ENCODE results near the gene SNX13. TPM values are rescaled to one million over a fixed set of nuclear protein-coding genes. Genes with fewer than 3 reads are reported as not detected.

Gene SNX13
- total RNA-seq, 1 donor, result 59.7 TPM

DNA sequence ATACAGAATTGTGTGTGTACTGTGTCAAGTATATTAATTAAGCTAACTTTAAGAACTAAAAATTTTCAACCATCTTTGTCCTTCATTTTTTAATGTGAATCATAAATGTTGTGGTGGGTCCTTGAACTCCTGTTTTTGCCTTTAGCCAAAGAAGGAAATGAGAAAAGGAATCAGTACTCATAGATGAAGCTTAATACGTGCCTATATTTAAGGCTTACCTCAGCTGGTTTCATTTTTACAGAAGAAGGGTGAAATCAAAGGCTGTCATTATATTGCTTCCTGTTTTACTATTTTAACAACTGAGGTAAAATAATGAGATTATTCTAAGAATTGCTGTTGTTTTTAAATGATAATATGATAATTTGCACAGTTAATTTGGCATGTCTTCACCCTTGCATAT, 6.3 kb upstream of the SNX13 start:
- peak overlapping the region; percentile 3 for H3K4me2 ChIP-seq (ENCODE audit: insufficient read depth, low read length)

DNA sequence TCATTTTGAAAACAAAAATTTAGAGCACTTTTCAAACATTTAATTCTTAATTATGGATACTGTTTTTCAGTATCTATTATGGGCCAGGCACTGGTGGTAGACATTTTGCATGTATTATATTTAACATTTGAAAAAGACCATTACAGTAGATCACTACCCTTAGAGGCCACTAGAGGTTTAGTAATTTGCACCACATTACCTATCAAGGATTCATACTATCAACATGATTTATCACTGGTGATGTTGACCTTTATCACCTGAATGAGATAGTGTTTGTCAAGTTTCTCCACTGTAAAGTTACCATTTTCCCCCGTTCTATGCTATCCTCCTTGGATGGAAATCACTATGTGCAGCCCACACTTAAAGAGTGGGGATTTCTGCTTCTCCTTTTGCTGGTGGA, 4.4 kb upstream of the SNX13 start:
- Histone ChIP-seq H3K27ac (ENCODE audit: low read depth, low read length) (no peak overlapping the region), H3K9me3 (ENCODE audit: low read depth, low read length) (no peaks in the 10 kb centered on the region), H3K4me3 (ENCODE audit: insufficient read depth, low read length) (no peak overlapping the region), H3K4me1 (ENCODE audit: insufficient read depth, low read length) (peaks cover 17% of the 10 kb centered on the region), H2AFZ (ENCODE audit: low read length) (no peak overlapping the region), H4K20me1 (ENCODE audit: insufficient read depth, low read length) (no peaks in the 10 kb centered on the region), H3K36me3 (ENCODE audit: insufficient read depth, low read length) (no peaks in the 10 kb centered on the region), H3K79me2 (ENCODE audit: insufficient read depth, low read length) (peaks cover 13% of the 10 kb centered on the region), H3K4me2 (ENCODE audit: insufficient read depth, low read length) (no peak overlapping the region), H3K27me3 (ENCODE audit: insufficient read depth, low read length) (no peaks in the 10 kb centered on the region)
- no peak for DNase-seq (ENCODE audit: insufficient read length, low spot score, missing footprints)
- TF ChIP-seq, protein P1, sequence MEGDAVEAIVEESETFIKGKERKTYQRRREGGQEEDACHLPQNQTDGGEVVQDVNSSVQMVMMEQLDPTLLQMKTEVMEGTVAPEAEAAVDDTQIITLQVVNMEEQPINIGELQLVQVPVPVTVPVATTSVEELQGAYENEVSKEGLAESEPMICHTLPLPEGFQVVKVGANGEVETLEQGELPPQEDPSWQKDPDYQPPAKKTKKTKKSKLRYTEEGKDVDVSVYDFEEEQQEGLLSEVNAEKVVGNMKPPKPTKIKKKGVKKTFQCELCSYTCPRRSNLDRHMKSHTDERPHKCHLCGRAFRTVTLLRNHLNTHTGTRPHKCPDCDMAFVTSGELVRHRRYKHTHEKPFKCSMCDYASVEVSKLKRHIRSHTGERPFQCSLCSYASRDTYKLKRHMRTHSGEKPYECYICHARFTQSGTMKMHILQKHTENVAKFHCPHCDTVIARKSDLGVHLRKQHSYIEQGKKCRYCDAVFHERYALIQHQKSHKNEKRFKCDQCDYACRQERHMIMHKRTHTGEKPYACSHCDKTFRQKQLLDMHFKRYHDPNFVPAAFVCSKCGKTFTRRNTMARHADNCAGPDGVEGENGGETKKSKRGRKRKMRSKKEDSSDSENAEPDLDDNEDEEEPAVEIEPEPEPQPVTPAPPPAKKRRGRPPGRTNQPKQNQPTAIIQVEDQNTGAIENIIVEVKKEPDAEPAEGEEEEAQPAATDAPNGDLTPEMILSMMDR (IDR thresholded peaks at IDR 0.05; ENCODE audit: extremely low read depth, low read depth, low read length), result peak; percentile 16

More for the DNA sequence above, 6.3 kb upstream of the SNX13 start:
- no peaks in the 10 kb centered on the region for H3K36me3 ChIP-seq (ENCODE audit: insufficient read depth, low read length)
- no peak overlapping the region for H3K27ac ChIP-seq (ENCODE audit: low read depth, low read length)
- no peak for DNase-seq (ENCODE audit: insufficient read length, low spot score, missing footprints)
- H3K27me3 ChIP-seq (ENCODE audit: insufficient read depth, low read length), result no peaks in the 10 kb centered on the region
- H3K79me2 ChIP-seq (ENCODE audit: insufficient read depth, low read length), result no peaks in the 10 kb centered on the region
- TF ChIP-seq, protein P1 (IDR thresholded peaks at IDR 0.05; ENCODE audit: extremely low read depth, low read depth, low read length), result no peak
- no peak overlapping the region for H3K4me3 ChIP-seq (ENCODE audit: insufficient read depth, low read length)
- H2AFZ ChIP-seq (ENCODE audit: low read length), result no peak overlapping the region
- H3K4me1 ChIP-seq (ENCODE audit: insufficient read depth, low read length), result peaks cover 11% of the 10 kb centered on the region
- H3K9me3 ChIP-seq (ENCODE audit: low read depth, low read length), result no peaks in the 10 kb centered on the region
- H4K20me1 ChIP-seq (ENCODE audit: insufficient read depth, low read length), result no peaks in the 10 kb centered on the region

DNA sequence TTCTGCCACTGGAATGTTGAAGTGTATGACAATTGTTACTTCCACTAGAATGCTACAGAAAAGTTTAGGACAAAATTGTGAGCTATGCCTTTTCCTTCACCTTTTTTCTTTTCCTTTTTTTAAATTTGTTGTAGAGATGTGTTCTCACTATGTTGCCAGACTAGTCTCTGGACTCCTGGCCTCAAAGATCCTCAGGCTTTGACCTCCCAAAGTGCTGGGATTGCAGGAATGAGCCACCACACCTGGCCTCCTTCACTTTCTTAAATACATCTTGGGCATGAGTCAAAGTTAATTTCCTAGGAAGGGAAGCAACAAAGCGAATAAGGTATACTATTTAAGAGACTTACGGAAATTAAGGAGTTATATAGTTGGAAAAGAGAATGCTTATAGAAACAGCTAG, 2.7 kb upstream of the SNX13 start:
- Histone ChIP-seq H3K27me3 (ENCODE audit: insufficient read depth, low read length) (no peaks in the 10 kb centered on the region), H3K4me2 (ENCODE audit: insufficient read depth, low read length) (no peak overlapping the region), H3K4me1 (ENCODE audit: insufficient read depth, low read length) (peaks cover 22% of the 10 kb centered on the region), H3K27ac (ENCODE audit: low read depth, low read length) (no peak overlapping the region), H3K4me3 (ENCODE audit: insufficient read depth, low read length) (no peak overlapping the region), H4K20me1 (ENCODE audit: insufficient read depth, low read length) (peaks cover 13% of the 10 kb centered on the region), H3K9me3 (ENCODE audit: low read depth, low read length) (no peaks in the 10 kb centered on the region), H2AFZ (ENCODE audit: low read length) (no peak overlapping the region), H3K36me3 (ENCODE audit: insufficient read depth, low read length) (no peaks in the 10 kb centered on the region), H3K79me2 (ENCODE audit: insufficient read depth, low read length) (peaks cover 30% of the 10 kb centered on the region)
- no peak for DNase-seq (ENCODE audit: insufficient read length, low spot score, missing footprints)
- TF ChIP-seq, protein P1 (IDR thresholded peaks at IDR 0.05; ENCODE audit: extremely low read depth, low read depth, low read length), result no peak

DNA sequence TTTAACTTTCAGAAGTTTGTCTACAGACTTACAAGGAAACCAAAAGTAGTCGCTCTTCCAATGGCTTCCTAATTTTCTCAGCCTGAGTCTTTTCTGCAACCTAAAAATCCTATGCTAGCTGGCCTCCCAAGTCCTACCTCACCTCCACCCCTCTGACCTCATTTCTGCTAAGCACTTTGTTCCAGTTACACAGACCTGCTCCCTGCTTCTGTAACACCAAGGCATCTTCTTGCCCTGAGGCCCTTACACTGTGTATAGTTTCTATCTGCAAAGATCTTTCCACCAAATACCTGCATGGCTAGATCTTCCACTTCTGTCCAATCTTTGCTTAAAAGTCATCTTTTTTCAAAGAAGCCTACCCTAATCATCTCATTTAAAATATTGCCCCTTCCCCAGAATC, 1.9 kb upstream of the SNX13 start:
- Histone ChIP-seq H3K27ac (ENCODE audit: low read depth, low read length) (no peak overlapping the region), H3K79me2 (ENCODE audit: insufficient read depth, low read length) (peaks cover 38% of the 10 kb centered on the region), H2AFZ (ENCODE audit: low read length) (no peak overlapping the region), H3K27me3 (ENCODE audit: insufficient read depth, low read length) (no peaks in the 10 kb centered on the region), H3K4me2 (ENCODE audit: insufficient read depth, low read length) (no peak overlapping the region), H3K4me1 (ENCODE audit: insufficient read depth, low read length) (peaks cover 24% of the 10 kb centered on the region), H3K36me3 (ENCODE audit: insufficient read depth, low read length) (no peaks in the 10 kb centered on the region), H3K9me3 (ENCODE audit: low read depth, low read length) (no peaks in the 10 kb centered on the region), H3K4me3 (ENCODE audit: insufficient read depth, low read length) (no peak overlapping the region), H4K20me1 (ENCODE audit: insufficient read depth, low read length) (peaks cover 18% of the 10 kb centered on the region)
- peak; percentile 34 for DNase-seq (ENCODE audit: insufficient read length, low spot score, missing footprints)
- TF ChIP-seq, protein P1 (IDR thresholded peaks at IDR 0.05; ENCODE audit: extremely low read depth, low read depth, low read length), result no peak

Measured in osteoblast (primary cell).